Choroid plexus epithelial cell (primary cell): ENCODE measurements around the gene KPNA1.

Experiments used
- DNase-seq: peaks from one replicate; pipeline ENCODE4 v3.0.0-alpha.2; 2010; ENCODE audit warnings: low read depth
- H3K4me3 ChIP-seq: 2 replicates; pipeline ENCODE4 v1.5.1; 2011; ENCODE audit warnings: low read depth, mild to moderate bottlenecking, control low read depth, low read length, moderate library complexity
- TF ChIP-seq, protein P1 (sequence below): conservative IDR thresholded peaks from 2 replicates; pipeline ENCODE4 v1.5.1; 2011; ENCODE audit warnings: low read depth, mild to moderate bottlenecking, control low read depth, inconsistent platforms, low read length, moderate library complexity

KPNA1 gene

DNA sequence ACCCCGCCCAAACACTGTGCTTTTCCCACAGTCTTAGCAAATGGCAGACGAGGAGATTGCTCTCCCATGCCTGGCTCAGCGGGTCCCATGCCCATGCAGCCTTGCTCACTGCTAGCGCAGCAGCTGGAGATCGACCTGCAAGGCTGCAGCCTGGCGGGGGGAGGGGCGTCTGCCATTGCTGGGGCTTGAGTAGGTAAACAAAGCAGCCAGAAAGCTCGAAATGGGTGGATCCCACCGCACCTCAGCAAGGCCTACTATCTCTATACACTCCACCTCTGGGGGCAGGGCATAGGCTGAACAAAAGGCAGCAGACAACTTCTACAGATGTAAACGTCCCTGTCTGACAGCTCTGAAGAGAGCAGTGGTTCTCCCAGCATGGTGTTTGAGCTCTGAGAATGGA is 71.6 kb downstream of the KPNA1 start:
- DNase-seq = no peak
- TF ChIP-seq, protein P1, sequence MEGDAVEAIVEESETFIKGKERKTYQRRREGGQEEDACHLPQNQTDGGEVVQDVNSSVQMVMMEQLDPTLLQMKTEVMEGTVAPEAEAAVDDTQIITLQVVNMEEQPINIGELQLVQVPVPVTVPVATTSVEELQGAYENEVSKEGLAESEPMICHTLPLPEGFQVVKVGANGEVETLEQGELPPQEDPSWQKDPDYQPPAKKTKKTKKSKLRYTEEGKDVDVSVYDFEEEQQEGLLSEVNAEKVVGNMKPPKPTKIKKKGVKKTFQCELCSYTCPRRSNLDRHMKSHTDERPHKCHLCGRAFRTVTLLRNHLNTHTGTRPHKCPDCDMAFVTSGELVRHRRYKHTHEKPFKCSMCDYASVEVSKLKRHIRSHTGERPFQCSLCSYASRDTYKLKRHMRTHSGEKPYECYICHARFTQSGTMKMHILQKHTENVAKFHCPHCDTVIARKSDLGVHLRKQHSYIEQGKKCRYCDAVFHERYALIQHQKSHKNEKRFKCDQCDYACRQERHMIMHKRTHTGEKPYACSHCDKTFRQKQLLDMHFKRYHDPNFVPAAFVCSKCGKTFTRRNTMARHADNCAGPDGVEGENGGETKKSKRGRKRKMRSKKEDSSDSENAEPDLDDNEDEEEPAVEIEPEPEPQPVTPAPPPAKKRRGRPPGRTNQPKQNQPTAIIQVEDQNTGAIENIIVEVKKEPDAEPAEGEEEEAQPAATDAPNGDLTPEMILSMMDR = no peak
- no peak overlapping the region for H3K4me3 ChIP-seq

DNA sequence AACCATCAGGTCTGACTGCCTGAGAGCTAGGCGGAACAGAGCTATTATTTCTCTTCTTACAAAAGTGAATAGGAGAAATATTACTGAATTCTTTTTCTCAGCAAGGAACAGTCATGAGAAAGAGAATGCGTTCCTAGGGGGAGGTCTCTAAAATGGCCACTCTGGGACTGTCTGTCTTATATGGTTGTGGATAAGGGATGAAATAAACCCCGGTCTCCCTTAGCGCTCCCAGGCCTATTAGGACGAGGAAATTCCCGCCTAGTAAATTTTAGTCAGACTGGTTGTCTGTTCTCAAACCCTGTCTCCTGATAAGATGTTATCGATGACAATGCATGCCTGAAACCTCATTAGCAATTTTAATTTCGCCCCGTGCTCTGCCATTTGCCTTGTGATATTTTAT is 78.8 kb downstream of the KPNA1 start:
- H3K4me3 ChIP-seq = no peak overlapping the region
- no peak for DNase-seq
- TF ChIP-seq, protein P1 = no peak

DNA sequence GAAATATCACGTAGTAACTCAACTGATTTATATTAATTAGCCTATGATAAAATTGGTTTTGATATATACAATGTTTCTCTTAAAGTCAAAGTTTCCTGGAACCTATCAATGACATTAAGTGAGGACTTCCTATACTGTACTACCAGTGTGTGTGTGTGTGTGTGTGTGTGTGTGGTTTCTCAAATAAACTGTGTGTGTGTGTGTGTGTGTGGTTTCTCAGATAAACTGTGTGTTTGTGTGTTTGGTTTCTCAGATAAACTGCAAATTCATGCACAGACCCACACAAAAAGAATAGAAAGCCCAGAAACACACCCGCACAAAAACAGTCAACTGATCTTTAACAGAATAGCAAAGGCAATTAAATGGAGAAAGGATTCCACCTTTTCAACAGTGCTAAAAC is 84.4 kb downstream of the KPNA1 start:
- DNase-seq = no peak
- no peak overlapping the region for H3K4me3 ChIP-seq
- TF ChIP-seq, protein P1 = no peak

DNA sequence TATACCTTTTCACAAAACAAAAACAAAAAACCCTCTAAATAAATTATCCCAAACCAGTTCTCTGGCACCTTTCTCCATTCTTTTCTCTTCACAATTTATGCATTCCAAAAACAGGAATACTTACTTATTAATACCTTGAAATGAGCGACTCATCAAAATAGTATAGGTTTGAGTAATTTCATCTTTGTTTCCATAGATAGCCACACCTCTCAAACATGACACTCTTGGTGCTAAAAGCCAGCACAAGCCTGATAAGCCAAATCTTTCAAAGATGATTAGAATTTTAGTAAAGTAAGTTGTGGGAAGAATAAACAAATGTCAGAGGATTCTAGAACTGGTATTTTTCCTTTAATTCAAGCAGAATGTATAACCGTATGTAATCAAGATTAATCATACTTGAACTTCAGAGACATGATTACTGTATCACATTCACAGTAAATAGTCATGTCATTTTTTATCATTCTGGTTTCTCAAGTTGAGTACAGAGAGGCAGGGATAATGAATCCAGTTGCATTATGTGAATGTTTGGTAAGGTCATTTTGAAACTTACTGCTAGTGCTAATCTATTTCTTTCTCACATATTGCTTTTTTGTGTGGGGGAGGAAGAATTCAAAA is 86.8 kb downstream of the KPNA1 start:
- no peak overlapping the region for H3K4me3 ChIP-seq
- peak; percentile 16 for DNase-seq
- TF ChIP-seq, protein P1 = no peak

DNA sequence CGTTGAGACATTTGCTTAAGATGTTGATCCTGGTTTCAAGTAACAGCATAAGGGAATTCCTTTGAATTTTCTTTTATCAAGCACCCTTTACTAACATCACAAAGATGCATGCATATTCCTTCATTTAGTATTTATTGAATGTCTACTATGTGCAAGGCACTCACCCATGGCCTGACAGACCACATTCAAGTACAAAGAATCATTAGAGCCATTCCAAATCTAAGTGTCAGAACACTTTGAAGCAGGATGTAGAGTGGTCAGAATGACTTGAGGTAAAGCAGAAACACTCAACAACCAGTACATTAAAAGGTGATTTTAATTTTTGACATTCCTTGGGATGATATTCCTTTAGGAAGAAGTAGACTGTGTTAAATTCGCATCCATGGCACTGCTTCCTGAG is 92.9 kb downstream of the KPNA1 start:
- no peak for DNase-seq
- no peak overlapping the region for H3K4me3 ChIP-seq
- TF ChIP-seq, protein P1 = no peak

DNA sequence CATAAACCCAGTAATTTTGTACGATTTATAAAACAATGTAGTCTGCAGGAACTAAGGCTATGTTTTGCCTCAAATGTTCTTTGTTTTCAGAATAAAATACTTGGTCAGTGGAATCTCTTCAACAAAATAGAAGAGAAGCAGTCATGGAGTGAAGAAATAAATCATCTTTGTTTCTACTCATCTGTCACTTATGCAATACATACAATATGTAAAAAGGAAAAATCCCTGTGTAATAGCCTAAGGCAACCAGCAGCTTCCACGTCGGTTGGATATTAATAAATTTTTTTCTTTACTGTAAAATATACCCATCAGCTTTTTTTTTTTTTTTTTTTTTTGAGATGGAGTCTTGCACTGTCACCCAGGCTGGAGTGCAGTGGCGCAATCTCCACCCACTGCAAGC is 93.6 kb downstream of the KPNA1 start:
- DNase-seq = no peak
- H3K4me3 ChIP-seq = no peak overlapping the region
- TF ChIP-seq, protein P1 = no peak

DNA sequence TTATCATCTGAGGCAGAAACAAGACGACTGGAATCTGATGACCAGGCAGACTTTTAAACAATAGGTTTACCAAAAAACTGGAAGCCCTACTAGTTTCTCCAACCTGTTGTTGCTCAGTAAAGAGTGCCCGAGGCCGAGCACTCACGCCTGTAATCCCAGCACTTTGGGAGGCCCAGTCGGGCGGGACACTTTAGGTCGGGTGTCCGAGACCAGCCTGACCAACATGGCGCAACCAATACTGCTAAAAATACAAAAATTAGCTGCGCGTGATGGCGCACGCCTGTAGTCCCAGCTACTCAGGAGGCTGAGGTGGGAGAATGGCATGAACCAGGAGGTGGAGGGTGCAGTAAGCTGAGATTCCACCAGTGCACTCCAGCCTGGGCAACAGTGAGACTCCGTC is 97.8 kb downstream of the KPNA1 start:
- TF ChIP-seq, protein P1 = no peak
- peak overlapping the region; percentile 90 for H3K4me3 ChIP-seq
- peak; percentile 26 for DNase-seq
